ENCODE results near the gene KRT86. TPM values are rescaled to one million over a fixed set of nuclear protein-coding genes. Genes with fewer than 3 reads are reported as not detected.
"Not testable (repeated sequence)": the region's sequence is repeated elsewhere in the genome, so short reads cannot be mapped to it uniquely, and the experiment has no call there.

KRT86 gene
- total and polyA plus RNA-seq, 12 donors = 0.61 to 6.2 (median 1.3) TPM; not detected in 2

DNA sequence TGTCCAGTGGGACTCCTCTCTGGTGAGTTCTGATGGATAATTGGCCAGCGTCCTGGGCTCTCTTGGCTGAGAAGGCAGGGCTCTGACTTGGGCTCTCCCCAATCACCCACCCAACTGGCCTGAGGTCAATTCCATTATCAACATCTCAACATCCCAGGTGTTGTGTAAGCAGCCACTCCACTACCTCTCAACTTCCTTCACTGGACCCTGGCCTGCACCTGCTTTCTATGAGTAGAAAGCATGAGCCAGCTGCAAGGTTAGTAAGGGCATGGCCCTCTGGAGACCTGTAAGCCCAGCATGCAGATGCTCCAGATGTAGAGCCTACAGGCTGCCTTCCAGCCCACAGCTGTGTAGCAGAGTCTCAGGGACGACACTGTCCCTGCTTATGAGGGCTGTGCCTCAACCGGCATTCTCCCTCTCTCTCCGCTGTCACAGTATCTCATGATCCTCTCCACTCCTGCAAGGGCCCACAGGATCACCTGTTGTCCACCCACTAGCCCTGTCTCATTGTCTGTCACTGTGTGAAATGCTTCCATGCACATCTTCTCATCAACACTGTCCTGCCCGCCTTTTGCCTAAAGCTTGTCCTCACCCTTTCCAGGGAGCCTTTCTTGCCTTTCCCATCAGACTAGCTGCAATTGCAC lies 22.2 kb downstream of the KRT86 start:
- intact Hi-C loops (cut with DNase I) = no loop called here
- no peaks in the 10 kb centered on the region for H3K27me3 ChIP-seq
- no peak overlapping the region for H3K27ac ChIP-seq
- H3K9me3 ChIP-seq (replicated peaks in 1 of 3) = no peaks in the 10 kb centered on the region
- no peaks in the 10 kb centered on the region for H3K4me1 ChIP-seq (replicated peaks in 1 of 2)
- no peak overlapping the region for H3K4me3 ChIP-seq
- no peaks in the 10 kb centered on the region for H3K36me3 ChIP-seq (replicated peaks in 1 of 2)
- TF ChIP-seq, protein P1, sequence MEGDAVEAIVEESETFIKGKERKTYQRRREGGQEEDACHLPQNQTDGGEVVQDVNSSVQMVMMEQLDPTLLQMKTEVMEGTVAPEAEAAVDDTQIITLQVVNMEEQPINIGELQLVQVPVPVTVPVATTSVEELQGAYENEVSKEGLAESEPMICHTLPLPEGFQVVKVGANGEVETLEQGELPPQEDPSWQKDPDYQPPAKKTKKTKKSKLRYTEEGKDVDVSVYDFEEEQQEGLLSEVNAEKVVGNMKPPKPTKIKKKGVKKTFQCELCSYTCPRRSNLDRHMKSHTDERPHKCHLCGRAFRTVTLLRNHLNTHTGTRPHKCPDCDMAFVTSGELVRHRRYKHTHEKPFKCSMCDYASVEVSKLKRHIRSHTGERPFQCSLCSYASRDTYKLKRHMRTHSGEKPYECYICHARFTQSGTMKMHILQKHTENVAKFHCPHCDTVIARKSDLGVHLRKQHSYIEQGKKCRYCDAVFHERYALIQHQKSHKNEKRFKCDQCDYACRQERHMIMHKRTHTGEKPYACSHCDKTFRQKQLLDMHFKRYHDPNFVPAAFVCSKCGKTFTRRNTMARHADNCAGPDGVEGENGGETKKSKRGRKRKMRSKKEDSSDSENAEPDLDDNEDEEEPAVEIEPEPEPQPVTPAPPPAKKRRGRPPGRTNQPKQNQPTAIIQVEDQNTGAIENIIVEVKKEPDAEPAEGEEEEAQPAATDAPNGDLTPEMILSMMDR (IDR thresholded peaks at IDR 0.05) = no peak
- TF ChIP-seq POLR2A (IDR thresholded peaks at IDR 0.05) = no peak
- DNase-seq = no peak
- WGBS, 4 donors = 85 to 98% (median 93%) methylated on average over 5 of the region's 5 CpGs

DNA sequence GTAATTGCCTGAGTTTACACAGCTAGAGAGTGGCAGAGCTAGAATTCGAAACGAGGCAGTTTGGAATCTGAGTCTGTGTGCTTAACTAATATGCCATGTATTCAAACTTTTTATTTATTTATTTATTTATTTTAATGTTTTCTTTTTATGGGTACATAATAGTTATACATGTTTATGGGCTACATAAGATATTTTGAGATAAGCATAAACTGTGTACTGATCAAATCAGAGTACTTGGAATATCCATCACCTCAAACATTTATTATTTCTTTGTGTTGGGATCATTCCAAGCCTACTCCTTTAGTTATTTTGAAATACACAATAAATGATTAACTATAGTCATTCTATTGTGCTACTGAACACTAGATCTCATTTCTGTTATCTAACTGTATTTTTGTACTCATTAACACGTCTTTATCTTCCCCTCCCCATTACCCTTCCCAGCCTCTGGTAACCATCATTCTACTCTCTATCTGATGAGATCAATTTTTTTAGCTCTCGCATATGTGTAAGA lies 24.3 kb downstream of the KRT86 start:
- no peak overlapping the region for H3K27ac ChIP-seq
- TF ChIP-seq, protein P1 (IDR thresholded peaks at IDR 0.05) = no peak
- no peak for TF ChIP-seq POLR2A (IDR thresholded peaks at IDR 0.05)
- H3K4me3 ChIP-seq = no peak overlapping the region
- no peaks in the 10 kb centered on the region for H3K36me3 ChIP-seq (replicated peaks in 1 of 2)
- intact Hi-C loops (cut with DNase I) = no loop called here
- H3K4me1 ChIP-seq (replicated peaks in 1 of 2) = no peaks in the 10 kb centered on the region
- no peak for DNase-seq
- H3K9me3 ChIP-seq (replicated peaks in 1 of 3) = no peaks in the 10 kb centered on the region
- WGBS, 4 donors = 64 to 69% (median 66%) methylated on average over 4 of the region's 4 CpGs
- H3K27me3 ChIP-seq = no peaks in the 10 kb centered on the region

DNA sequence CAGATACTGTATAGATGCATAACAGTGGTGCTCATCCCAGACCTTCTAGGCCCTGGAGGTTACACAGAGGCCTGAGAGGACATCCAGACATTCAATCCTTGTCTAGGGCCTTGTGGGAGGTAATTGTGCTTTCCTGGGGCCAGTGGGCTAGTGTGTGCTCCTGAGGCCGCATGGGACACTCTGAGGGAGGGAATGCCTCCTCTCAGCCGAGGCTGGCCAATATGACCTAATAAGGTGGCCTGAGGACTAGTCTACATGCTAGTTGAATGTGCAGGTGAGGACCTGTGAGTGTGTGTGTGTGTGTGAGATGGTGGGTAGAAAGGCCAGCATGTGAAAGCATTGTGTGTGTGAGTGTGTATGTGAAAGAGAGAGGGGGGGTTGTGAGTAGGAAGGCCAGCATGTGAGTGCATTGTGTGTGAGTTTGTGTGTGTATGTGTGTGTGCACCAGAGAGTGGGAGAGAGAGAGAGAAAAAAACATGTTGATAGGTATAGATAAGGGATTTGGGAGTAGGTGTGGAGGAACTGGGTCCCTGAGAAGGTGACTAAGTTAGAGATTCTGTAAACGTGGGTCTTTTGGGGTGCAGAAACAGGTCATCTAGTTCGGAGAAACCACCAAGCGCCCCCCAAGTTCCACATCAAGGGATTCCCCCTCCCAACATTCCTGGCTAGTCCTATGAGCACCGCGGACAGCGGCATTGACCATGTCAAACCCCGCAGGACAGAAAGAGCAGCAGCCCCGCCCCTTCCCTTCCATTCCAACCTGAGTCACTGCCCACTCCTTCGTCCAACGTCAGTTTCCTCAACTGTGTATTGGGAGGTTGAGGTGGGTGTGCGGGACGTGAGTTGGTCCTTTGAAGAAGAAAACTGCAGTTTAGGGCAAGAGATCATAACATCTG lies 26.6 kb downstream of the KRT86 start:
- Histone ChIP-seq H3K27me3 (no peaks in the 10 kb centered on the region), H3K4me3 (no peak overlapping the region), H3K36me3 (replicated peaks in 1 of 2) (no peaks in the 10 kb centered on the region), H3K27ac (no peak overlapping the region), H3K9me3 (replicated peaks in 1 of 3) (no peaks in the 10 kb centered on the region), H3K4me1 (replicated peaks in 1 of 2) (no peaks in the 10 kb centered on the region)
- WGBS, 4 donors = 52 to 60% (median 56%) methylated on average over 13 to 14 of the region's 14 CpGs
- TF ChIP-seq, protein P1 (IDR thresholded peaks at IDR 0.05) = no peak
- TF ChIP-seq POLR2A (IDR thresholded peaks at IDR 0.05) = no peak
- no peak for DNase-seq
- intact Hi-C loops (cut with DNase I) = no loop called here

DNA sequence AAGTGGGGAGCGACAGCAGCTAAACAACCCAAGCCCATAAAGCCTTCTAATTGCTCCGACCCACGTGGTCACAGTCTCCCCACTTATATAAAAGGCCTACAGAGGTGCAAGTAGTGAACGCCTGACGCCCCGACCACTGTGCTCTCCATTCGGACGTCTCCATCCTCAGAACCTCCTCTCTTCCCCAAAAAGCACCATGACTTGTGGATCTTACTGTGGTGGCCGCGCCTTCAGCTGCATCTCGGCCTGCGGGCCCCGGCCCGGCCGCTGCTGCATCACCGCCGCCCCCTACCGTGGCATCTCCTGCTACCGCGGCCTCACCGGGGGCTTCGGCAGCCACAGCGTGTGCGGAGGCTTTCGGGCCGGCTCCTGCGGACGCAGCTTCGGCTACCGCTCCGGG lies 27.3 kb downstream of the KRT86 start:
- H3K9me3 ChIP-seq (replicated peaks in 1 of 3); intact Hi-C loops (cut with DNase I); H3K27me3 ChIP-seq; H3K36me3 ChIP-seq (replicated peaks in 1 of 2); H3K27ac ChIP-seq; DNase-seq; H3K4me1 ChIP-seq (replicated peaks in 1 of 2); H3K4me3 ChIP-seq: not testable (repeated sequence)
- WGBS, 4 donors = 79 to 91% (median 83%) methylated on average over 8 to 21 of the region's 31 CpGs

DNA sequence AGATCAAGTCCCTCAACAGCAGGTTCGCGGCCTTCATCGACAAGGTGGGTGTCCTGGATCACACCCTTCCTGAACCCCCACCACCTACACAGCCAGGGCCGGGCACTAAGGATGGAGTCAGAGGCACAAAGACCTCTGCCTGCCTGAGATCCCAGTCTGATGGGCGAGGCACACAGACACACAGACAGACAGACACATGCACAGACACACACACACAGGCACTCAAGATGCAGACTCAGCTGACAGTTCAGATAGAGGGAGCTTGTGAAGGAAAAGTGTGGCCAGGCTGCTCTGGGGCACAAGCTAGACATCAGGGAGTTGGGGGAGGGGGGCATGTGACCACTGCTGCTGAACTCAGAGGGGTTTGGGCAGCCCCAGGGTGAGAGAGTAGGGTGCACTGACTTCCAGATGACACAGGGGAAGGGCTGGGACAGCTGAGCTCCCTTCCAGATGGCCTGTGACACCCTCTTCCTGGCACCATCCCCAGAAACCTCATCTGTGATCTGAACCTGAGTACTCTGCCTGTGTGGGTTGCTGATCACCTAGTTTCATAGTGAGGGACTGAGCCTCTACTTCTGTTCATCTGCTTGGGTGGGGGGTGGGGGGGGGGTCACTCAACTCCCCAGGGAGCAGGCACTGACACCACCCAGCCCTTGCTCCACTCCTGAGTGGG lies 27.9 kb downstream of the KRT86 start:
- H3K9me3 ChIP-seq (replicated peaks in 1 of 3); H3K27me3 ChIP-seq; H3K4me1 ChIP-seq (replicated peaks in 1 of 2); H3K4me3 ChIP-seq; H3K27ac ChIP-seq; intact Hi-C loops (cut with DNase I); DNase-seq; H3K36me3 ChIP-seq (replicated peaks in 1 of 2): not testable (repeated sequence)
- WGBS, 4 donors = no CpG with 5 or more reads among the region's 5 CpGs

DNA sequence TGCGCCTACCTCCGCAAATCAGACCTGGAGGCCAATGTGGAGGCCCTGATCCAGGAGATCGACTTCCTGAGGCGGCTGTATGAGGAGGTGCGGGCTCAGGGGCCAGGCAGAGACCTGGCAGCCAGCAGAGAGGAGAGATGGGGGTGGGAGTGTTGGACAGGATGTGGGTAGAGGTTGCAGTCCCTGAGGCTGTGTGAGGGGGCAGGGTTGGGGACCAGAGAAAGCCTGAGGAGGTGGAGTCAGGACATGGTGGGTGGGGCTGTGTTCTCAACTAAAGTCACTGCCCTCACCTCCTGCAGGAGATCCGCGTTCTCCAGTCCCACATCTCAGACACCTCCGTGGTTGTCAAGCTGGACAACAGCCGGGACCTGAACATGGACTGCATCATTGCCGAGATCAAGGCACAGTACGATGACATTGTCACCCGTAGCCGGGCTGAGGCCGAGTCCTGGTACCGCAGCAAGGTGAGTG lies 30.5 kb downstream of the KRT86 start:
- DNase-seq; H3K4me1 ChIP-seq (replicated peaks in 1 of 2); H3K27ac ChIP-seq; H3K36me3 ChIP-seq (replicated peaks in 1 of 2); intact Hi-C loops (cut with DNase I); H3K9me3 ChIP-seq (replicated peaks in 1 of 3); H3K4me3 ChIP-seq: not testable (repeated sequence)
- 67 to 83% (median 82%) methylated on average over 8 to 15 of the region's 15 CpGs for WGBS, 4 donors
- peaks cover 14% of the 10 kb centered on the region for H3K27me3 ChIP-seq
